ENCODE data around the gene DLG2. TPM values are rescaled to one million over a fixed set of nuclear protein-coding genes. Genes with fewer than 3 reads are reported as not detected.

Gene DLG2
- total RNA-seq, 1 experiment from 2014 or later = 17.5 TPM

GRCh38 chr11:85098996-85099395, 528.1 kb downstream of the DLG2 start (continued):
- TF ChIP-seq PRDM15 (CRISPR knock-in tag; IDR thresholded peaks at IDR 0.05) (no peak), SOX15 (CRISPR knock-in tag; IDR thresholded peaks at IDR 0.05) (no peak), OVOL2 (CRISPR knock-in tag; IDR thresholded peaks at IDR 0.05; ENCODE audit: borderline replicate concordance) (no peak), ZBTB43 (CRISPR knock-in tag; IDR thresholded peaks at IDR 0.05) (no peak), AR (CRISPR knock-in tag; IDR thresholded peaks at IDR 0.05) (no peak), USF1 (CRISPR knock-in tag; IDR thresholded peaks at IDR 0.05) (no peak), MXD4 (CRISPR knock-in tag; IDR thresholded peaks at IDR 0.05; ENCODE audit: borderline replicate concordance) (no peak), NR3C1 (CRISPR knock-in tag; conservative IDR thresholded peaks at IDR 0.05; ENCODE audit: low read depth) (no peak)

GRCh38 chr11:85096939-85097338, 530.2 kb downstream of the DLG2 start:
- H3K27ac Mint-ChIP-seq = no peak overlapping the region
- peaks cover 13% of the 10 kb centered on the region for H3K4me1 Mint-ChIP-seq
- peaks cover 18% of the 10 kb centered on the region for H3K9me3 Mint-ChIP-seq
- H3K27me3 Mint-ChIP-seq (ENCODE audit: low read depth) = no peaks in the 10 kb centered on the region
- DNase-seq (ENCODE audit: low spot score) = no peak
- H3K4me3 Mint-ChIP-seq = no peak overlapping the region
- no peak for ATAC-seq
- CTCF ChIA-PET = interaction anchor here (1.6 kb wide), 1 partner anchor 316 kb away, joined by 4 read pairs; no protein-coding TSS in a partner anchor
- TF ChIP-seq MYBL2 (CRISPR knock-in tag; IDR thresholded peaks at IDR 0.05) = no peak
- TF ChIP-seq ZNF532 (CRISPR knock-in tag; IDR thresholded peaks at IDR 0.05; ENCODE audit: borderline replicate concordance) = no peak
- no peak for TF ChIP-seq ZNF121 (CRISPR knock-in tag; IDR thresholded peaks at IDR 0.05)
- TF ChIP-seq FOXJ3 (CRISPR knock-in tag; IDR thresholded peaks at IDR 0.05; ENCODE audit: borderline replicate concordance) = no peak
- H3K36me3 Mint-ChIP-seq = peaks cover 11% of the 10 kb centered on the region; the same call in 1 of the 2 replicates
- POLR2A ChIA-PET = no interaction called here

Measured in WTC11 (cell line).